ENCODE data around the gene AACS.
A peak's percentile ranks its signal among the peaks of the same experiment; 100 is the strongest.
"Not testable (repeated sequence)": the region's sequence is repeated elsewhere in the genome, so short reads cannot be mapped to it uniquely, and the experiment has no call there.

AACS gene

GRCh38 chr12:125065021-125065918, at the start of gene AACS:
Gene AACS (plus strand): TSS chr12:125065435. CDS start chr12:125065585, 150 bp downstream.
- DNase-seq = peak; percentile 27

GRCh38 chr12:125015680-125016310, 49.4 kb upstream of the AACS start:
- no peak for DNase-seq

GRCh38 chr12:125017801-125018200, 47.4 kb upstream of the AACS start:
- no peak for DNase-seq

GRCh38 chr12:125018356-125018755, 46.9 kb upstream of the AACS start:
- DNase-seq = no peak

GRCh38 chr12:125021096-125021495, 44.1 kb upstream of the AACS start:
- no peak for DNase-seq

- no peak for DNase-seq
Observed at GRCh38 chr12:125021771-125022170, 43.5 kb upstream of the AACS start.

- DNase-seq = no peak
Observed at GRCh38 chr12:125023065-125023464, 42.2 kb upstream of the AACS start.

GRCh38 chr12:125024949-125025563, 40.2 kb upstream of the AACS start:
- DNase-seq = no peak

GRCh38 chr12:125025606-125026235, 39.5 kb upstream of the AACS start:
- no peak for DNase-seq

- no peak for DNase-seq
Observed at GRCh38 chr12:125028106-125028505, 37.1 kb upstream of the AACS start.

GRCh38 chr12:125029761-125030358, 35.4 kb upstream of the AACS start:
- DNase-seq = peak; percentile 5

- not testable (repeated sequence) for DNase-seq
Observed at GRCh38 chr12:125031471-125031870, 33.8 kb upstream of the AACS start.

GRCh38 chr12:125032466-125033152, 32.6 kb upstream of the AACS start:
- DNase-seq = no peak

GRCh38 chr12:125033288-125033687, 31.9 kb upstream of the AACS start:
- no peak for DNase-seq

- DNase-seq = no peak
Observed at GRCh38 chr12:125038976-125039625, 26.1 kb upstream of the AACS start.

- DNase-seq = no peak
Observed at GRCh38 chr12:125049093-125049458, 16.2 kb upstream of the AACS start.

GRCh38 chr12:125050446-125050845, 14.8 kb upstream of the AACS start:
- no peak for DNase-seq

- DNase-seq = no peak
Observed at GRCh38 chr12:125050868-125051267, 14.4 kb upstream of the AACS start.

- DNase-seq = no peak
Observed at GRCh38 chr12:125053821-125054220, 11.4 kb upstream of the AACS start.

- no peak for DNase-seq
Observed at GRCh38 chr12:125055591-125055990, 9.6 kb upstream of the AACS start.

GRCh38 chr12:125056306-125056705, 8.9 kb upstream of the AACS start:
- no peak for DNase-seq

- no peak for DNase-seq
Observed at GRCh38 chr12:125057708-125058107, 7.5 kb upstream of the AACS start.

Measured in NCI-H1694 treated with DMSO at 0.1 percent for 48 hours (cell line).